Cortex of kidney (tissue), 1 donor: Measurements from ENCODE around the gene TPH2.

Experiments
- DNase-seq: peaks from one replicate; lab custom pipeline; 2025; lab: John Stamatoyannopoulos, UW

Gene TPH2

DNA sequence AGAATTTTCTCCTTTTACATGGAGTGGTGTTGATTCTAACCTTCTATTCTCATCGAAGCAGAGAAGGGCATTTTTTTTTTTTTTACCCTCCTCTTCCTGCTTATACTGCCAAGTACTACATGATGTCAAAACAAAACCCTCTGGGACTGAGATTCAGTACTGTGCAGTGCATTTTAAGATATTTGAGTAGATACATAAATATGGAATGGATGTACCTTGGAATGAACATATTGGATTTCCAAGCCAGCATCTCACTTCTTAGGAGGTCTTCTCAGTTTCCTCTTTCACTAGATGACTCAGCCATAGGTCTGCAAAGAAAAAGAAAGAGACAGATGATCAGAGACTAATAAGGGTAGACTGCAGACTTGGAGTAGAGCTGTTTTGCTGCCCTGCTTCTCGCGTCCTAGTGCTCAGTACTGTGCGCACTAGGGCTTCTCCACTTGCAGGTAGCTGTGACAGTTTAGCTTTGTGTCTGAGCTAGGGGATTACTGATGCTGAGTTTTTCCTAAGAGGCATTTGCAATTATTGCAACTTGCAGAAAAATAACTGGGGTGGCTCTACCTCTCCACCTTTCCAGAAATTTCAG is 20.4 kb downstream of the TPH2 start:
- no peak for DNase-seq

- no peak for DNase-seq
Measured at GRCh38 chr12:71967211-71967610, 28.6 kb downstream of the TPH2 start.

DNA sequence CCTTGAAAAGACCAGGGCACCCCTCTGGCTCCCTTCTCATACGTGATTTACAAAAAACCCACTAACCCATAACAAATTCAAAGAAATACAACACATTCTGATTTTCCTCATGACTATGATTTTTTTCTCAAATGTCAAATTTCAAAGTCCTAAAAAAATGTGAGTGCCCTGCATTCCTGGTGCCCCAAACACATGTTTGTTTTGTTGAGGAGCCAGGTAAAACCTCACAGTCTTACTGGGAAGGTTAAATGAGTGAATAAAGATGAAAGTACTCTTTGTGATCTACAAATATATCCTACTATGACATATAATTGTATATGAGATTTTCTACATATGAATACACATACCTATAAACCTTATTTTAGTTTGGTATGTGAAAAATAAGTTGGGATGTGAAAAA is 30.7 kb downstream of the TPH2 start:
- no peak for DNase-seq

DNA sequence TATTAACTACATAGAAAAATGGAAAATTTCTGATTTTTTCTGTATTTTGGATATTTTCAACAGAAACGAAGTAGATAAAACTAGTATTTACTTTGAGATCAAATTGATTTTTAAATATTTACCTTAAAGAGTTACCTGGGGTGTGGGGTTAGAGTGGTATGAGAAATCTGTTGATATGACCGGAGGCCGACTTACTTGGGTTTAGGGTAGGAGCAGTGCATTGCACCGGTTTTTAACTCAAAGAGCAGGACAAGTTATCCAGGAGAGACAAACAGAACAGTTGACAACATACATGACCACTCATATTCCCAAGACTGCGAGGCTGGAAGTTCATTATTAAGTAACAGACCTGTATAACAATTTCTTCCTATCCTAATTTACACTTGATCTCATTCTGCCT is 31.4 kb downstream of the TPH2 start:
- DNase-seq: no peak

- no peak for DNase-seq
Measured at GRCh38 chr12:71972441-71973074, 33.9 kb downstream of the TPH2 start.

DNA sequence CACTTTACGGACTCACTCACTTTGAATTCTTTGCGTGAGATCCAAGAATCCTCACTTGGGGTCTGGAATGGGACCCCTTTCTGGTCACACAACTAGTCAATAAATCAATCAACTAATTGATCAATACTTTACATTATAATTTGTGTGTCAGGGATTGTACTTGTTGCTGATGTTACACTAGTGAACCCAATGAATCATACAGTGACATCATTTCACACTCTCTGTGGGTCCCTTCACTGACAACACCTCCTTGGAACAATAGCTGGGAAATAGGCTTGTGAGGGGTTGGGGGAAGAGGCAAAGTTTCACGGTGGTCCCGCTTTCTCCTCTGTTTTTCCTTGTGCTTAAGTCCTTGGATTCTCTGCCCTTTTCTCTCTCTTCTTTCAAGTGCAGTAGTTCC is 35.0 kb downstream of the TPH2 start:
- no peak for DNase-seq

GRCh38 chr12:71980538-71980937 is 41.9 kb downstream of the TPH2 start:
- DNase-seq: no peak

DNA sequence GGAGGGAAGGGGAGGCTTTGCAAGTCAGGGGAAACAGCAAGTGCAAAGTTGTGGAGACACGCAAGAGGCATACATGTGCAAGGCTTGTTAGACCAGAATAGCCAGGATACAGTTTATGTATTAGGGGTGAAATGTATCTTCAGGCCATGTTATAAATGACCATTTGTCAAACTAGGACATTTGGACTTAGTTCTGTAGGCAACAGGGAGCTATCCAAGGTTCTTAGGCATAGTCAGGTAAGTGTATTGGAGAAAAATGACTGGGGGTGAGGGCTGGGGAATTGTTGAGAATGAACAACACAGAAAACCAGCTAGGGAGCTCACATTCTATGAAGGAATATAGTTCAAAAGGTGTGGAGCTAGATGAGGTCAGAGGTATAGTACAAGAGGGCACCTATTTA is 42.5 kb downstream of the TPH2 start:
- no peak for DNase-seq

DNA sequence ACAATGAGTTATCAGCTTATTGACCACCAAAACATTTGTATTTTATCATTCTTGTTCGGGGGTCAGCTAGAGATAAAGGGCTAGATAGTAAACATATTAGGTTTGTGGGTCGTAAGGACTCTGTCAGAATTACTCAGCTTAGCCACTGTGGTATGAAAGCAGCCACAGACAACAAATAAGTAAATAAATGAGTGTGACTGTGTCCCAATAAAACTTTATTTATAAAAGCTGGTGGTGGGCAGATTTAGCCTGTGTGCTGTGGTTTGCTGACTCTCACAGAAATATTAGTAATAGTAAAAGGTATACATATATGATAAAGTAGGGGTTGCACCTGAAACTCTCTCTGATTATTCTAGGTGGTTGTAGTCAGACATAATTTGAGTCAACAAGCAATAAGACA is 56.1 kb downstream of the TPH2 start:
- DNase-seq: no peak

DNA sequence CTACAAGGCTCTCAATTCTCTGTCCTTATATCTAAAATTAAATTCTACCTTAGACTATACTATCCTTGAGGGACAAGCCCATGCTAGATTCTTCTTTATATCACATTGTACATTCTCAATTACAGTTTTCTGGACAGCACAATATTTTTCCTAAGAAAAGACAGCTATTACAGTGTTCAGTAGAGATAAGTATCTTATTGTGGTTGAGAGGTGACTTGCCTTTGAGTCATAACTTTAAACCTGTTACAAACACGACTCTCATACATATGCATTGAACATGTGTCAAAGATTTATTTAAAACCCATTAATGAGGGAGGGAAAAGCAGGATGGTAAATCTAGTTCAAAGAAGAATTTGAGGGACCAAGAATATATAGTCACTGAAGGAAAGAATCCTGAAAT is 61.1 kb downstream of the TPH2 start:
- DNase-seq: no peak

GRCh38 chr12:72000969-72001648 is 62.5 kb downstream of the TPH2 start:
- DNase-seq: no peak

DNA sequence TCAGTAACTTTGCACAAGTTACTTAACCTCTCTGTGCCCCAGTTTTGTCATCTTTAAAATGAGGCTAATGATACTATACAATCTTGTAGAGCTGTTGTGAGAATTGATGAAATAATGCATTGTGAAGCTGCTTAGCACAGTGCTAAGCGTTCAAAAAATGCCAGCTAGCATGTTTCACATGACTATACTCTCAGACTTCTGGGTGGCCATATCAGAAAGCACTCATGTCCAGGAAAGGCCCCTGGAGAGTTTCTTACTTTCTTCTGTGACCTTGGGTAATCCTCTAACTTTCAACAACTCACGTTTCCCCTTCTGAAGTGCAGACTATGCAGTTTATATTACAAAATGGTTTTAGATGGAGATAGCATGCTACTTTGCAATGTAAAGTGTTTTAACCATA is 68.1 kb downstream of the TPH2 start:
- DNase-seq: no peak

GRCh38 chr12:72010356-72010755 is 71.7 kb downstream of the TPH2 start:
- no peak for DNase-seq

DNA sequence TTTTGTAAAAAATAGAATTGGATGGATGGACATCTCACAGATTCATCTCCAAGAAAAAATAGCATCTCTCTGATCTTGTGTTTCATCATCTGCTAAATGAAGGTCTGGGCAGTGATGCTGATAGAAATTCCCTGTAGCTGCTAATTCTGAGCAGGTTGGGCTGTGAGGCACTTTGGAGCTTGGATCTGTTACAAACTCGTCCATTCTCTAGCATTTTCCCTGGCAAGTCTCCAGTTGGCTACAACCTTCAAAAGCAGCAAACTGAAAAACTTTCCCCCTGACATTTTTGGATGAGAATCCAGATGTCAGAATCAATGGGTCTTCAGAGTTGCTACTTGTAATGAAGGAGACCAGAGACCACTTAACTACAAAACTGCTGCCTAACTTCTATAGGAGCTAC is 72.7 kb downstream of the TPH2 start:
- no peak for DNase-seq

DNA sequence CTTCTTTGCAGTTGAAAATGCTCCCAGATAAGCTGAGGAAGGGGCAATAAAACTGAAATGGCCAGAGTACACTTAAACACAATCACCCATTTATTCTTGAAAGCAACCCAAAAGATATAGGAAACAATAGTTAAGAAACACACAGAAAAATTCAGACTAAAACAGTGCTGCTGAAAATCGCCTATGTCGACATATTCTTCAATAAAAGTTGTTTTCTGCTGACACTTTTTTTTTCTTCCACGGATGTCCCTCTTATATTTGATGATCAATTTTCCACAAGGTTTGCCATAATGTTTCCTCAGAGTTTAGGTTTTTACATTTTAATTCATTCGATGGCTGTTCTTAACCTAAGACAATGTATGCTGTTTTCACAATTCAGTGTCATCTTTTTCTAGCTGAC is 74.2 kb downstream of the TPH2 start:
- no peak for DNase-seq

- DNase-seq: no peak
Measured at GRCh38 chr12:72015895-72016294, 77.2 kb downstream of the TPH2 start.

- DNase-seq: no peak
Measured at GRCh38 chr12:72017054-72017651, 78.5 kb downstream of the TPH2 start.

GRCh38 chr12:72018036-72018435 is 79.4 kb downstream of the TPH2 start:
- DNase-seq: no peak

- no peak for DNase-seq
Measured at GRCh38 chr12:72024613-72025012, 86.0 kb downstream of the TPH2 start.

DNA sequence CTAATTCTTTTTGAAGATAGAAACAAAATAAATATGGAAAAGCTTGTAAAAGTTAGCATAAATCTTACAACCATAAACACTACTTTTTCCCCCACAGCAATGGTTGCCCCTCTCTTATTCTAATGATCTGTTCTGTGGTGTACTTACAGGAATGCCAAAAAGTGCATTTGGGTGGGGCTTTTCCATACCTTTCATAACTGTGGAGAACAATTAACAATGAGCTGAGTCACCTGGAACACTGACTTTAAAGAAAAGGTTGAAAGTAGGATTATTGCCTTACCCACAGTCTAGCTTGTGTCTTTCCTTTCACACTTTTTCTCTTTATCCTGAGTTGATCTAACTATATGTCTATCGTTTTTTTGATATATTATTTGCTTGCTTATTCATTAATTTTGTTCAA is 86.9 kb downstream of the TPH2 start:
- no peak for DNase-seq

GRCh38 chr12:72028966-72029365 is 90.3 kb downstream of the TPH2 start:
- DNase-seq: no peak

GRCh38 chr12:72030277-72030676 is 91.6 kb downstream of the TPH2 start:
- DNase-seq: no peak

DNA sequence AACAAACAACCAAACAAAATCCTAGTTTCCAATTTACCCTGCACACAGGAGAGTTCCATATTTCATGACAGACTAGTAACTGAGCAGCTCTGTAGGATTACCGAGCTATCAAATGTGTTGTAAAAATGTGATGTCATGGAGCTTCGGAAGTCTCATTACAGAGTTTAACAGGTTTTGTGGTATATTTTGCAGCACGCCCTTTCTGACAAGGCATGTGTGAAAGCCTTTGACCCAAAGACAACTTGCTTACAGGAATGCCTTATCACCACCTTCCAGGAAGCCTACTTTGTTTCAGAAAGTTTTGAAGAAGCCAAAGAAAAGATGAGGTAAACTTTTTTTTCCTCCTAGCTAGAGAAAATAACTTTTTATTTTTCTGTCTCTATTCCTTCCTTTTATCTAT is 92.4 kb downstream of the TPH2 start:
- DNase-seq: no peak
